Measurements from ENCODE around the gene NOP53.
"Not testable (repeated sequence)": the region's sequence is repeated elsewhere in the genome, so short reads cannot be mapped to it uniquely, and the experiment has no call there.

The NOP53 gene

DNA sequence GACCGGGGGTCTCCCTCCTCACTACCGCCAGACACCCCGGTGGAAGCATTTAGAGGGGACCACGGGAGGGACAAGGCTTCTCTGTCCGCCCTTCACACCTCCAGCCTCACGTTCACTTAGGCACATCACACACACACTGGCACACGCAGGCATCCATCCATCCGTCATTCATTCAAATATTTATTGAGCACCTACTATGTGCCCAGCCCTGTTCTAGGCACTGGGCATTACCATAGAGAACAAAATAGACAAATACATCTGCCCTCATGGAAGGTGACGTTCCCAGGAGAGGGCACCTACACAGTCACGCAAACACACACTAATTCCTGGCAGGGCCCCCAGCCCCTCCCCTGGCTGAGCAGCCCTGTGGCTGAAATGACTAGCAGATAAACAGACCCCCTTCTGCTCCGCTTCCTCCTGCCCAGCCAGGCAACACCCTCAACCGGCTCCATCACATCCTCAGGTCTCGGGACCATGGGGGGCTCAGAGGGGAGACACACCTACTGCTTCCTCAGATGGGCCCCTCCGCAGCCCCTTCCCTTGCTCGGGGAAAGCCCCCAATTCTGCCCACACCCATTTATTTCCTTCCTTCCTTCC is 3.7 kb upstream of the NOP53 start:
- Histone ChIP-seq H3K4me1 (ENCODE audit: insufficient read depth, low read length) (peaks cover 26% of the 10 kb centered on the region), H3K27me3 (ENCODE audit: control insufficient read depth in 1 of 2, insufficient read depth in 2 of 2, low read length in 2 of 2) (no peaks in the 10 kb centered on the region), H3K9ac (ENCODE audit: low read length) (no peak overlapping the region), H3K4me3 (ENCODE audit: low read depth in 1 of 2, low read length in 2 of 2) (no peak overlapping the region), H3K27ac (ENCODE audit: low read depth, low read length) (no peak overlapping the region), H3K9me3 (ENCODE audit: low read length) (no peaks in the 10 kb centered on the region), H3K36me3 (ENCODE audit: insufficient read depth, low read length) (peaks cover 17% of the 10 kb centered on the region)

- no peaks in the 10 kb centered on the region for H3K27me3 ChIP-seq (ENCODE audit: control insufficient read depth in 1 of 2, insufficient read depth in 2 of 2, low read length in 2 of 2)
- H3K9me3 ChIP-seq (ENCODE audit: low read length), result no peaks in the 10 kb centered on the region
- H3K4me1 ChIP-seq (ENCODE audit: insufficient read depth, low read length), result peaks cover 29% of the 10 kb centered on the region
- H3K9ac ChIP-seq (ENCODE audit: low read length), result peak overlapping the region; percentile 19
- peak overlapping the region; percentile 98 for H3K27ac ChIP-seq (ENCODE audit: low read depth, low read length)
- H3K36me3 ChIP-seq (ENCODE audit: insufficient read depth, low read length), result peaks cover 19% of the 10 kb centered on the region
- peak overlapping the region in 1 of 2 donors; percentile 37 for H3K4me3 ChIP-seq (ENCODE audit: low read depth in 1 of 2, low read length in 2 of 2)
These were observed 2.7 kb upstream of the NOP53 start for GRCh38 chr19:47742634-47743033.

DNA sequence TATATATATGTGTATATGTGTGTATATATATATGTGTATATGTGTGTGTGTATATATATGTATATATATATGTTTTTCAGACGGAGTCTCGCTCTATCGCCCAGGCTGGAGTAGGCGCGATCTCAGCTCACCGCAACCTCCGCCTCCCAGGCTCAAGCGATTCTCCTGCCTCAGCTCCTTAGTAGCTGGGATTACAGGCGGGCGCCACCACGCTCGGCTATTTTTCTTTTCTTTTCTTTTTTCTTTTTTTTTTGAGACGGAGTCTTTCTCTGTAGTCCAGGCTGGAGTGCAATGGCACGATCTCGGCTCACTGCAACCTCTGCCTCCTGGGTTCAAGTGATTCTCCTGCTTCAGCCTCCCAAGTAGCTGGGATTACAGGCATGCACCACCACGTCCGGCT is 783 bp downstream of the NOP53 start:
- Histone ChIP-seq H3K4me1 (ENCODE audit: insufficient read depth, low read length) (peaks cover 29% of the 10 kb centered on the region), H3K4me3 (ENCODE audit: low read depth in 1 of 2, low read length in 2 of 2) (peak overlapping the region in 1 of 2 donors; percentile 9), H3K36me3 (ENCODE audit: insufficient read depth, low read length) (peaks cover 35% of the 10 kb centered on the region)
- H3K27me3 ChIP-seq (ENCODE audit: control insufficient read depth in 1 of 2, insufficient read depth in 2 of 2, low read length in 2 of 2); H3K27ac ChIP-seq (ENCODE audit: low read depth, low read length); H3K9me3 ChIP-seq (ENCODE audit: low read length); H3K9ac ChIP-seq (ENCODE audit: low read length): not testable (repeated sequence)

GRCh38 chr19:47749326-47749725 is 4.0 kb downstream of the NOP53 start:
- Histone ChIP-seq H3K9ac (ENCODE audit: low read length) (no peak overlapping the region), H3K4me3 (ENCODE audit: low read depth in 1 of 2, low read length in 2 of 2) (no peak overlapping the region), H3K27me3 (ENCODE audit: control insufficient read depth in 1 of 2, insufficient read depth in 2 of 2, low read length in 2 of 2) (no peaks in the 10 kb centered on the region), H3K27ac (ENCODE audit: low read depth, low read length) (no peak overlapping the region), H3K36me3 (ENCODE audit: insufficient read depth, low read length) (peaks cover 64% of the 10 kb centered on the region), H3K9me3 (ENCODE audit: low read length) (no peaks in the 10 kb centered on the region), H3K4me1 (ENCODE audit: insufficient read depth, low read length) (peaks cover 17% of the 10 kb centered on the region)

DNA sequence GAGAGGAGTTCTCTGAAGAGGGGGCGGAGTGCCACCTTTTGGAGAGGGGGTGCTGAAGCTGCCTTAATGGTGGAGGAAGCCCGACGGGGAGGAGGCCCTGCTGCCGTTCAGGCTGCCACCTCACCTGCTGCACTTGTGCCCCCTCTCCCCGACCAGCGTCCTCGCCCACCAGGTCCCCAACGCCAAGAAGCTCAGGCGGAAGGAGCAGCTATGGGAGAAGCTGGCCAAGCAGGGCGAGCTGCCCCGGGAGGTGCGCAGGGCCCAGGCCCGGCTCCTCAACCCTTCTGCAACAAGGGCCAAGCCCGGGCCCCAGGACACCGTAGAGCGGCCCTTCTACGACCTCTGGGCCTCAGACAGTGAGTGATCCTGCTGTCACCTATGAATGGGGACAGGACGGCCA is 5.4 kb downstream of the NOP53 start:
- no peaks in the 10 kb centered on the region for H3K9me3 ChIP-seq (ENCODE audit: low read length)
- H3K4me3 ChIP-seq (ENCODE audit: low read depth in 1 of 2, low read length in 2 of 2), result no peak overlapping the region
- H3K27me3 ChIP-seq (ENCODE audit: control insufficient read depth in 1 of 2, insufficient read depth in 2 of 2, low read length in 2 of 2), result no peaks in the 10 kb centered on the region
- H3K36me3 ChIP-seq (ENCODE audit: insufficient read depth, low read length), result peaks cover 68% of the 10 kb centered on the region
- no peak overlapping the region for H3K27ac ChIP-seq (ENCODE audit: low read depth, low read length)
- peaks cover 10% of the 10 kb centered on the region for H3K4me1 ChIP-seq (ENCODE audit: insufficient read depth, low read length)
- no peak overlapping the region for H3K9ac ChIP-seq (ENCODE audit: low read length)

- Histone ChIP-seq H3K27me3 (ENCODE audit: control insufficient read depth in 1 of 2, insufficient read depth in 2 of 2, low read length in 2 of 2) (no peaks in the 10 kb centered on the region), H3K9me3 (ENCODE audit: low read length) (no peaks in the 10 kb centered on the region), H3K4me1 (ENCODE audit: insufficient read depth, low read length) (no peaks in the 10 kb centered on the region), H3K4me3 (ENCODE audit: low read depth in 1 of 2, low read length in 2 of 2) (no peak overlapping the region), H3K27ac (ENCODE audit: low read depth, low read length) (no peak overlapping the region), H3K36me3 (ENCODE audit: insufficient read depth, low read length) (peaks cover 83% of the 10 kb centered on the region), H3K9ac (ENCODE audit: low read length) (no peak overlapping the region)
These were observed 7.3 kb downstream of the NOP53 start for GRCh38 chr19:47752440-47753211.

DNA sequence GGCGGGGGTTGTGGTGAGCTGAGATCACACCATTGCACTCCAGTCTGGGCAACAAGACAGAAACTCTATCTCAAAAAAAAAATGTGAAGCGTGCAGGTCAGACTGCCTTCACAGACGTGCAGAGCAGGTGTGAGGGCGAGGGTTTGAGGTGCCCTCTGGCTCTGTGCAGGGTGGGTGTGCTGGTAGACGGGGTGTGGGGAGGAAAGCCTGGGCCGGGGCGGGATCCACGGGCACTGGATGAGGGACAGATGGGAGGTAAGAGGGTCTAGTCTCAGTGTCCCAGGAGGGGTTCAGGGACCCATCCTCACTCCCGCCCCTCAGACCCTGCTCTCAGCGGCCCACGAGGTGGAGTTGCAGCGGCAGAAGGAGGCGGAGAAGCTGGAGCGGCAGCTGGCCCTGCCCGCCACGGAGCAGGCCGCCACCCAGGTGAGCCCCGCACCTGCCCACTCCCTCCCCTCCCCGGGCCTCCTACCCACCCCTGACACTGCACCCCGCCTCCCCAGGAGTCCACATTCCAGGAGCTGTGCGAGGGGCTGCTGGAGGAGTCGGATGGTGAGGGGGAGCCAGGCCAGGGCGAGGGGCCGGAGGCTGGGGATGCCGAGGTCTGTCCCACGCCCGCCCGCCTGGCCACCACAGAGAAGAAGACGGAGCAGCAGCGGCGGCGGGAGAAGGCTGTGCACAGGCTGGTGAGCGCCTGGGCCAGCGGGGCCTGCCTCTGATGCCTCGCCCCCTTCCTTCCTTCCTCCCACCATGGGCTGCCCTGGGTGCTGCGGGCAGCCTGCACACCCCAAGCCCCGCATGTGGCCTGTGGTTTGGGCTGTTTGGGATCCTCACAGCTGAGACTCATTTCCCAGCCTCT is 9.1 kb downstream of the NOP53 start:
- no peak overlapping the region for H3K4me3 ChIP-seq (ENCODE audit: low read depth in 1 of 2, low read length in 2 of 2)

GRCh38 chr19:47755065-47755761 is 9.9 kb downstream of the NOP53 start:
- H3K27ac ChIP-seq (ENCODE audit: low read depth, low read length), result no peak overlapping the region
- H3K4me1 ChIP-seq (ENCODE audit: insufficient read depth, low read length), result no peaks in the 10 kb centered on the region
- H3K9me3 ChIP-seq (ENCODE audit: low read length), result no peaks in the 10 kb centered on the region
- no peaks in the 10 kb centered on the region for H3K27me3 ChIP-seq (ENCODE audit: control insufficient read depth in 1 of 2, insufficient read depth in 2 of 2, low read length in 2 of 2)
- no peak overlapping the region for H3K4me3 ChIP-seq (ENCODE audit: low read depth in 1 of 2, low read length in 2 of 2)
- peaks cover 77% of the 10 kb centered on the region for H3K36me3 ChIP-seq (ENCODE audit: insufficient read depth, low read length)
- no peak overlapping the region for H3K9ac ChIP-seq (ENCODE audit: low read length)

More for the DNA sequence above, 9.1 kb downstream of the NOP53 start:
- Histone ChIP-seq H3K9ac (ENCODE audit: low read length) (no peak overlapping the region), H3K4me1 (ENCODE audit: insufficient read depth, low read length) (no peaks in the 10 kb centered on the region), H3K36me3 (ENCODE audit: insufficient read depth, low read length) (peaks cover 85% of the 10 kb centered on the region), H3K27ac (ENCODE audit: low read depth, low read length) (no peak overlapping the region), H3K27me3 (ENCODE audit: control insufficient read depth in 1 of 2, insufficient read depth in 2 of 2, low read length in 2 of 2) (no peaks in the 10 kb centered on the region), H3K9me3 (ENCODE audit: low read length) (no peaks in the 10 kb centered on the region)

DNA sequence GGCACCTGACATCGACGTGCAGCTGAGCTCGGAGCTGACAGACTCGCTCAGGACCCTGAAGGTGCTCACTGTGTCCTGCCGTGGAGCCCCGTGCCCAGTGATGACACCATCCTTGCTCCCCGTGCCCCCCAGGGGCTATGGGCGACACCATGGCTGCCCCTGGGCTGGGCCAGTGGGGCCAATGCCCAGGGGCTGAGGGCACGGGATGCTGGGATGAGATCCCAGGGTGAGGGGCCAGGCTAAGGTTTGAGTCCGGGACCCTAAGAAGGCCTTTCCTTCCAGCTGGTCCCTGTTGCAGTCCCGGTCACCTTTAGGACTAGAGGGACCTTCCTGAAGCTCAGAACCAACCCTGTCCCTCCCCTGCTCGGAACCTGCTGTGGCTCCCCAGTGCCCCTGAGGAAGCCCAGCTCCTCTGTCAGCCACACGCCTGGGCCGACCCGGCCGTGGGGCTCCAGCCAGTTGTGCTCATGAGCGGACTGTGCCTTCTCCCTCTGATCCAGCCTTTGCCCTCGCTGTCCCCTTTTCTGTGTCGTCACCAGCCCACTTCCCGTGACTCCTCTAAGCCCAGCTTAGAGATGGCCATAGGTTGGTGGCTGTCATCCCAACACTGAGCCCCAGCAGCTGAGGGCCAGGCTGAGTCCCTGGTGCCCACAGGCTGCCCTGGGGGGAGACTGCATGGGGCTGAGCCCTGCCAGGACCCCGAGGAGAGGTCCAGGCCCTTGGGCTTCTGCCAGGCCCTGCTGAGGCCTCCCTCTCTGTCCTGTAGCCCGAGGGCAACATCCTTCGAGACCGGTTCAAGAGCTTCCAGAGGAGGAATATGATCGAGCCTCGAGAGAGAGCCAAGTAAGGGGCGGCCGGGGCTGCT is 10.6 kb downstream of the NOP53 start:
- H3K4me3 ChIP-seq (ENCODE audit: low read depth in 1 of 2, low read length in 2 of 2), result no peak overlapping the region
- H3K36me3 ChIP-seq (ENCODE audit: insufficient read depth, low read length), result peaks cover 70% of the 10 kb centered on the region
- no peaks in the 10 kb centered on the region for H3K9me3 ChIP-seq (ENCODE audit: low read length)
- H3K27me3 ChIP-seq (ENCODE audit: control insufficient read depth in 1 of 2, insufficient read depth in 2 of 2, low read length in 2 of 2), result no peaks in the 10 kb centered on the region
- H3K4me1 ChIP-seq (ENCODE audit: insufficient read depth, low read length), result no peaks in the 10 kb centered on the region
- no peak overlapping the region for H3K9ac ChIP-seq (ENCODE audit: low read length)
- no peak overlapping the region for H3K27ac ChIP-seq (ENCODE audit: low read depth, low read length)

GRCh38 chr19:47756627-47756929 is 11.2 kb downstream of the NOP53 start:
- Histone ChIP-seq H3K36me3 (ENCODE audit: insufficient read depth, low read length) (peaks cover 64% of the 10 kb centered on the region), H3K27me3 (ENCODE audit: control insufficient read depth in 1 of 2, insufficient read depth in 2 of 2, low read length in 2 of 2) (no peaks in the 10 kb centered on the region), H3K4me3 (ENCODE audit: low read depth in 1 of 2, low read length in 2 of 2) (no peak overlapping the region), H3K4me1 (ENCODE audit: insufficient read depth, low read length) (no peaks in the 10 kb centered on the region), H3K9ac (ENCODE audit: low read length) (no peak overlapping the region), H3K9me3 (ENCODE audit: low read length) (no peaks in the 10 kb centered on the region), H3K27ac (ENCODE audit: low read depth, low read length) (no peak overlapping the region)

All from muscle layer of colon (tissue), 2 donors.